Stimulated activated CD8-positive, alpha-beta memory T cell treated with anti-CD3 and anti-CD28 coated beads, Interleukin-12 subunit alpha, Interleukin-12 subunit beta, amount 100 ng/mL, for 1 hour (primary cell): ENCODE data around the gene PLA2G4E.

ENCODE experiments used
- DNase-seq: peaks from one replicate; pipeline ENCODE4 v3.0.0-alpha.2; 2020; ENCODE audit warnings: low read depth

Gene PLA2G4E, protein sequence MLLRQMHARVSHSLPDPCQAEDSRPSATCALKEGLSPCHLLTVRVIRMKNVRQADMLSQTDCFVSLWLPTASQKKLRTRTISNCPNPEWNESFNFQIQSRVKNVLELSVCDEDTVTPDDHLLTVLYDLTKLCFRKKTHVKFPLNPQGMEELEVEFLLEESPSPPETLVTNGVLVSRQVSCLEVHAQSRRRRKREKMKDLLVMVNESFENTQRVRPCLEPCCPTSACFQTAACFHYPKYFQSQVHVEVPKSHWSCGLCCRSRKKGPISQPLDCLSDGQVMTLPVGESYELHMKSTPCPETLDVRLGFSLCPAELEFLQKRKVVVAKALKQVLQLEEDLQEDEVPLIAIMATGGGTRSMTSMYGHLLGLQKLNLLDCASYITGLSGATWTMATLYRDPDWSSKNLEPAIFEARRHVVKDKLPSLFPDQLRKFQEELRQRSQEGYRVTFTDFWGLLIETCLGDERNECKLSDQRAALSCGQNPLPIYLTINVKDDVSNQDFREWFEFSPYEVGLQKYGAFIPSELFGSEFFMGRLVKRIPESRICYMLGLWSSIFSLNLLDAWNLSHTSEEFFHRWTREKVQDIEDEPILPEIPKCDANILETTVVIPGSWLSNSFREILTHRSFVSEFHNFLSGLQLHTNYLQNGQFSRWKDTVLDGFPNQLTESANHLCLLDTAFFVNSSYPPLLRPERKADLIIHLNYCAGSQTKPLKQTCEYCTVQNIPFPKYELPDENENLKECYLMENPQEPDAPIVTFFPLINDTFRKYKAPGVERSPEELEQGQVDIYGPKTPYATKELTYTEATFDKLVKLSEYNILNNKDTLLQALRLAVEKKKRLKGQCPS

DNA sequence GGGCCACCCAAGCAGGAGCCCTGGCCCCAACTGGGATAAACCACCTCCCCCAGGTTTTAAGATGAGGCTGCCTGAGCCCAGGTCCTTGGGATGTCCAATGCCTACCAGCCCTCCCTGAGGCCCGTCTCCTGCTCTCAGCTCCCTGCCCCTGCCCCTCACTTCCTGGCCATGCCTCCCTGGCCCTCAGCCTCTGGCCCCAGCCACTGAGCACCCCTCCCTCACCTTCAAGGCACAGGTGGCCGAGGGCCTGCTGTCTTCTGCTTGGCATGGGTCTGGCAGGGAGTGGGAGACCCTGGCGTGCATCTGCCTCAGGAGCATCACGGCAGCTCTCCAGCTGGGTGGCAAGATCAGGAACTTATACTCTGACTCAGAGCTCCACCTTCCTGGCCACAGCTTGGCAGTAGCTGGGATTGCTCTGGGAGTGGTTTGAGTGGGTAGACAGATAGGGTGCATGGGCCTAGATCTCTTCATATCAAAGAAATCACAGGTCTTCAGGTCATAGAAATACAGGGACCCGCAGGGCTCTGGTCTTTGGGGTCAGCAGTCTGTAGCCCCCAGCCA, at the start of gene PLA2G4E:
PLA2G4E (minus strand) TSS at position 330 of the 561 bp plus-strand sequence; CDS start at position 318, 12 bp downstream.
- no peak for DNase-seq

DNA sequence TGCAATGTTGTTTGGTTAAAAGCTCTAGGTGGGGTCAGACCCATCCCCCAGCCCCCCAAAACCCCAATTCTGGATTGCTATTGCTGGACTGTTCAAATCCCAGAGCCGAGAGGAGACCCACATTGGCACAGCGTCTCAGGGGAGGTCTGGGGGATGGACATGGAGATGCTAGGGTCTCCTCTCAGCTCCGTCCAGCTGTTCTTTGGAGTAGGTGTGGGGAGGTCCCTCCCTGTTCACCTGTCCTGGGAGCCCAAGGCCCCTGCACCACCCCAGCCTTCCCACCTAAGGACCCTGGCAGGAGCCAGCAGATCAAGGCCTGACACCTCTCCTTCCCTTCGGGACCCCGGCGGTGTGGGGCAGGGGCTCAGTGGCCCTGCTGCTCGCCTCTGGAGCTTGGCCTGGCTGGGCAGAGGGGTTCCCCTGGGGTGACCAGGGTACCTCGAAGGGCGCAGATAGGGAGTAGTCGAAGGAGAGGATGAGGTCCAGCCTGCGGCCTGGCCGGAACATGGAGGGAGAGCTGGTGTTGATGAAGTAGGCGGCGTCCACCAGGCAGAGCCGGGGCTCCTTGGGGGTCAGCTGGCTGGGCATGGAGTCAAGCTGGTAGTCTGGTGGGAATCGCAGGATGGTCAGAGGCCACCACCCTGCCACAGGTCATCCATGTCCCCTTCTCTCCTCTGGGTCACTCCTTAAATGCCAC, 49.6 kb upstream of the PLA2G4E start:
- DNase-seq = no peak

DNA sequence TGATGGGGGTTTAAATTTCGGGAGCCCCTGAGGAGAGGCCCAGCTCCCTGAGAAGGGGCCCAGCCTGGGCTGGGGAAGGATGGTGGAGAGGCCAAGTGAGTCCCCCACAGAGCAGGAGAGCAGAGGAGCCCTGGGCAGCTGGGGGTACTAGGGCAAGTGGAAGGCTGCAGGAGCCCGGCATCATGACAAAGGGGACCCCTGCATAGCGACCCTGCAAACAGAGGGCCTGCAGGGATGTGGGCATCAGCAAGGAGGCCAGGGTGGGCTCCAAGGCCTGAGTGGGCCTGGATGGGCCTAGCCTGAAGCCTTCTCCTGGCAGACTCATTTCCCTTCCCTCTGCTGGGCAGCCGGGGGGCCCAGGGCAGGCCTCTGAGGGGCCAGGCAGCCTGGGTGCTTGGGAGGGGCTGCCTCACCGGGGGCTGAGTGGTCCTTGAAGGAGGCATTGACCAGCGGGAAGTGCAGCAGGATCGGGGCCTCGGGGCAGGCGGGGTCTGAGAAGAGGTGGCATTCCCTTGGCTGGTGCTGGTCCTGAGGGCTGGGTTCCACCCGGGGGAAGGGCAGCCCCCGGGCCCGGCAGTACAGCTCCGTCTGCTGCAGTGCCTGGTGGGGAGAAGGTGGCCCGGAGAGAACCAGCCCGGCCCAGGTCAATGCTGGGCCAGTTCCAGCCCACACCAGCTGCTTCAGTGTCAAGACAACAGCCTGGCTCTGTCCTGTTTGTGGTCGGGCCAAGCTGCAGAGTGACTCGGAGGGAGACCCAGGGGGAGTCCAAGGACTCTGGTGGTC, 48.8 kb upstream of the PLA2G4E start:
- no peak for DNase-seq

DNA sequence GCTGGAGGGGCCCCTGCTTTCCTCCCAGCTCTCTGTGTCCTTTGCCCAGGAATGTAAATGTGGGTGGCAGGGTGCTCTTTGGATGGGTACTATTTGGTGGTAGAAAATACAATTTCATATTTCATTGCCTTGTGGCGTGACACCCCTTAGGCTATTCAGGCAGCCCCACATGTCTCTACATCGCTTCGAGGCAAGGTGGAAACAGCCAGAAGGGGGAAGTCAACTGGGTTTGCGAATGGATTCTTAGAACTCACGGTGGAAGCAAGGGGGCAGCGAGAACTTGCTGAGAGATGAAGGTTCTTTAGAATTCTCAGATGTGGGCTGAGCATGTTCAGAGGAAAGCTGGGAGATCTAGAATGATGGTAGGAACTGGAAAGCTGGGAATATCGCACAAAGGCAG, 48.2 kb upstream of the PLA2G4E start:
- DNase-seq = no peak

DNA sequence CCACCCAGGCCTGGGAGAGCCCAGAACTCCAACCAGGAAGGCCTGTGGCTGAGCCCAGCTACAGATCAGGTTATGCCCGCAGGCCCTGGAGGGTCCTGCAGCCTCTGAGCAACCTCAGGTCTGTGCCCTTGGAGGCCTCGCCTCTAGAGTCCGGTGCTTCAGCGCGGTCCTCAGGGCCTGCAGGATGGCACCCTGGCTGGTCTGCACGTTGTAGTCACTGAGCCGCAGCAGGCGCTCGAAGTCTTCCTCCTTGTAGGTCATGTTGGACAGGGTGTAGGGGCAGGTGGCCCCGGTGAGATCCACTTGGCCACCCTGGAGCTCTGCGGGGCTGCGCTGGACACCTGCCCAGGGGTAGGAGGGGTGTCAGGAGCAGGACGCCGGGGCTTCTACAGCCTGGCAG, 47.8 kb upstream of the PLA2G4E start:
- DNase-seq = no peak

DNA sequence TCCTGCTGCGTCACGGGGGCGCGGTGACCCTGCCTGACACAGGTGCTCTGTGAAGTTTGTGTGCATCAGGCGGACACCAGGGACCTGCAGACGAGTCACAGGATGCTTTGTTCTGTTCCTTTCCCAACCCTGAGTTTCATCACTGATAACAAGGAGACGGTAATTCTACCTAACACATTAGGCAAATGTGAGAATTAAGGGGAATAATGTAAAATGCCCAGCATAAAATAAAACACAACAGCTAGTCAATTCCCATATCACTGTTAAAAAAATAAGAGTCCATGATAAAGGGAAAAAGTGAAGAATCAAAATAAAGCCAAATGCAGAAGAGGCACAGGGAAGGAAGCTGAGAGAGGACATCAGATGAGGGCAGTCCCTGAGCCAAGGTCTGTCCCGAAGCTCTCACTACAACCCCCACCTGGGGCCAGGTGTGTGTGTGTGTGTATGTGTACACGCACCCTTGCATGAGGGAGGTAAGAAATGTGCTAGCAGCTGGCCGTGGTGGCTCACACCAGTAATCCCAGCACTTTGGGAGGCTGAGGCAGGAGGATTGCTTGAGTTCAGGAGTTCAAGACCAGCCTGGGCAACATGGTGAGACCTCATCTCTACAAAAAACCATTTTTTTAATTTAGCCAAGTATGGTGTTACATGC, 46.0 kb upstream of the PLA2G4E start:
- DNase-seq = no peak

DNA sequence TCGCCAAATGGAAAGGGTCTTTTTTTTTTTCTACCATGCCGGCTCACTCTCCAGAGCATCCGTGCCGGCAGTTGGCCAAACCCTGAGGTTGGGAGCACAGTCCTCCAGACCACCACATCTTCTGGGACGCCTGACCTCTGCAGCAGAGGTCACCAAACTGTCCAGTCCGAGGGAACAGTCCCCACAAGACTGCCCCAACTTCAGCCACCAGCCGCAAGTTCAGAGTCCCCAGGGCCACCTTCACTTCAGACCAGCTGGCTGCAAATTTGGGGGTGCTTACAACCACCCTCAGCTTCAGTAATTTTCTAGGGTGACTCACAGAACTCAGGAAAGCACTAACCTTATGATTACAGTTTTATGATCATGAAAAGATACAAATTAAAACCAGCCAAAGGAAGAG, 44.6 kb upstream of the PLA2G4E start:
- DNase-seq = no peak

DNA sequence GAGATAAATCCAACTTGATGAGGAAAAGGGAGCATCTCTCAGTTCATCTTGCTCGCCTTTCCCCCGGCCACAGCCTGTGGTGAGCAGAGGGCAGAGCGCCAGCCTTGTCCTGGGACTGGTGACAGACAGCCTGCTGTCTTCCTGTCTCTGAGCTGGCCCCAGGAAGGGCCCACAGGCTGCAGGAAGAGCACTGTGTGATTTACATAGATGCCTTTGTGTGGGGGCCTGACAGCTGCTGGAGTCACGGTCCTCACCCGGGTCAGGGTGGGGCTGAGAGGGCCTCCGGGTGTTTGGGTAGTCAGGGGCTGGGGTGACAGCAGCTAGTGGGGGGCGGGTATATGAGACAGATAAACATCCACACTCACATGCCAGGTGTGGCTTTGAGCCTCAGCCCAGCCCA, 44.2 kb upstream of the PLA2G4E start:
- no peak for DNase-seq

DNA sequence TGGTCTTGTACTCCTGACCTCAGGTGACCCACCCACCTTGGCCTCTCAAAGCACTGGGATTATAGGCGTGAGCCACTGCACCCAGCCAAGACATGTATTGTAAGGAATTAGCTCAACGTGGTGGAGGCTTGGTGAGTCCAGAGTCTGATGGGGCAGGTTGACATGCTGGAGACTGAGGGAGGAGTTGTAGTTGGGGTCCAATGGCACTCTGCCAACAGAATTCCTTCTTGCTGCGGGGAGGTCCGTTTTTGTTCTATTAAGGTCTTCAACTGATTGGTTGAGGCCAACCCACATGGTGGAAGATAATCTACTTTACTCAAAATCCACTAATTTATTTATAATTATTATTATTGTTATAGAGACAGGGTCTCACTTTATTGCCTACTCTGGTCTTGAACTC, 43.4 kb upstream of the PLA2G4E start:
- DNase-seq = no peak

DNA sequence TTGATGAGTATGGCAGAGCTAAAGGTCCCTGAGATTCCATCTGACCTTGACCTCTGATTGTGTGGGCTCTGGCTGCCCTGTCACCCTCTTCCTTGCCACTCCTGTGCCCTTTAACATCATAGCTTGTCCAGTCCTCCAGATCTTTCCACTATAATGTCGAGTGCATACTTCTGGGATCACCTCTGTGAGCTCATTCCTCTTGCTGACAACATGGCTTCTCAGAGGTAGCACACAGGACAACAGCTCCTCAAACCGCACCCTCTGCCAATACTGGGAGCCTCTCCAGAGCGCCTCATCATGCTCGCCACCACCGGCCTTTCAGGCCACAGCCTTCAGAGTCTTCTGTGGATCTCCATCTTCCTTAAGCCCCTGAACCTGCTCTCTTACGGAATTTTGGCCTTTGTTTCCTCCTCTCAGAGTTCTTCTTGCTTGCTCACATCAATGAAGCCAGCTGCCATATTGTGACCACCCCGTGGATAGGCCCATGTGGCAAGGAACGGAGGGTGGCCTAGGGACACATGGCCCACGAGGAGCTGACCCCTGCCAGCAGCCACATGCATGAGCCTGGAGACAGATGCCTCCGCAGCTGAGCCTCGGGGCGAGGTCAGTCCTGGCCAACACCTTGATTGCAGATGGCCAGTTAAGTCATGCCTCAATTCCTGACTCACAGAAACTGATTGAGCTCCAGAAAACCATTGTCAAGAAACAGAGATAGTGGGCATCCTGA, 42.4 kb upstream of the PLA2G4E start:
- DNase-seq = no peak

DNA sequence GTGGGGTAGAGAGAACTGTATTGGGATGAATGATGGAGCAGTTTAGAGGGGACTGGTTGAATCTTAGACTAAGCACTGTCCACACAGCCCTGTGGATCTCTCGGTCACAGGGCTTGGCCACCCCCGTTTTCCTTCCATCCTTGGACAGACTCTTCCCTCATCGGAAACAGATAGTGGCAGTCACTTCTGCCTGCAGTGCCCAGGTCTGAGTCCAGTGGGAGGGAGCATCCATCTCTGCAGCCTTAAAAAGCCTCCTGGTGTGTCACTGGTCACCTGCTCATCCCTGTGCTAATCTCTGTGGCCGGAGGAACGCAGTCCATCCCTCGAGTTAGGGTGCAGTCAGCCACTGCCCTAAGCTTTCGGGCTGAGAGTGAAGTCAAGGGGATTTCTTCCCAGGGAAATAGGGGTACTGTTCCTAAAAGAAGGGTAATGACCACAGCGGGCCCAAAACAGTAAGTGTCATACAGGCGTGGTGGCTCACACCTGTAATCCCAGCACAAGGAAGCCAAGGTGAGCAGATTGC, 41.5 kb upstream of the PLA2G4E start:
- no peak for DNase-seq

DNA sequence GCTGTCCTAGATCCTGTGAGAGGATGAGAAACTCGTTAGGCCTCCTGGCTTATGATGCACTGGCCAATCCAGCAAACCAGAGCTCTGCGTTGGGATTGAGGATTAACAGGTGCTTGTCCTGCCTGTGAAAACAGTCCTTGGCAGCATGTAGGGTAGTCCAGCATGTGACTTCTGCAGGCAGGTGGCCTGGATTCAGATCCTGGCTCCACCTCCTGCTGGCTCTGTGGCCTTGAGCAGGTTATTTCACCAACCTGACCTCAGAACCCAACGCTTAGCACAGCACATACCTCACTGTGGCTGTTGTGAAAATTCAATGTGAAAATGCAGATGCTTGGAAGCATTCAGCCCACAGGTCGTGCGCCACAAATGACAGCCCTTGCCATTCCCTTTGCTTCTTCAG, 40.0 kb upstream of the PLA2G4E start:
- no peak for DNase-seq

DNA sequence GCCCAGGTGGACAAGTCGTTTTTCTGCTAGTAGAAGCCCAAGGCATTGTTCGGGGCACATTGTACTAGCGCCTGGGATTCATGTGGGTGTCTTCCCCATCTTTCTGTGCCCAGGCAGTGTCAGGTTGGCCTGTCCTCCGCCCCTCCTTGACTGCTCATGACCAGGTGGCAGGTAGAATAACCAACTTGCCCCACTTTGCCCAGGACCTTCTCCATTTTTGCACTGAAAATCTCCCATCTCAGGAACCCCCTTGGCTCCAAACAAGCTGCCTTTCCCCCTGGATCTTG, 39.6 kb upstream of the PLA2G4E start:
- no peak for DNase-seq

DNA sequence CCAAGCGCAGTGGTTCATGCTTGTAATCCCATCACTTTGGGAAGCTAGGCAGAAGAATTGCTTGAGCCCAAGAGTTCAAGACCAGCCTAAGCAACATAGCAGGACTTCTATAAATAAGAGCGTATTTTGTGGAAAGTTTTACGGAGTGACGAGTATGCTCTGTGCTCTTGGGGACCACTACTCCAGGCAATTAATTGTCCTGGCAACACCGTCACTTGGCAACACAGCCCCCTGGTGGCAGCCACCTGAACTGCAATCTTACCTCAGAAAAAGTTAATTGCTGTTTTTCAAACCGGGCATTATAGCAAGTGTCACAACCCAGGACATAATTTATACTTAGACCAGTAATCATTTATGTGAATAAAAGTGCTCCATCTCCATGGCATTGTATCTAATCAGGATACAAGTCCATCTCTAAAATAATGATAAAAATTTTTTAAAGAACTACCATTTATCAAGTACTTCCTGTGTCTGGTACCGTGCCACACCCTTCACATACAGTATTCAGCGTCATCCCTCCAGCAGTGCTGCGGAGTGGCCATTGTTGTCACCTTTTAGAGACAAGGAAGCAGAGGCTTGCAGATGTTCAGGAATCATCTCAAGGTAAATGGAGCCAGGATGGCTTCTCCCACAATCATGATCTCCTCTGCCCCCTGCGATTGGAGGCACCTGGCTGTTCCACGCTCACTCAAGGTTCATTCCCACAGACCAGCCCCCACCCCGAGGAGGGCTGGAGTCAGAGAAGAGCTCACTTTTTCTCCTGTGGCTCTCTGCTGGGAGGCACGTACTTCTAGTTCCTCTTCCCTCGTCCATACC, 39.0 kb upstream of the PLA2G4E start:
- peak; percentile 58 for DNase-seq

DNA sequence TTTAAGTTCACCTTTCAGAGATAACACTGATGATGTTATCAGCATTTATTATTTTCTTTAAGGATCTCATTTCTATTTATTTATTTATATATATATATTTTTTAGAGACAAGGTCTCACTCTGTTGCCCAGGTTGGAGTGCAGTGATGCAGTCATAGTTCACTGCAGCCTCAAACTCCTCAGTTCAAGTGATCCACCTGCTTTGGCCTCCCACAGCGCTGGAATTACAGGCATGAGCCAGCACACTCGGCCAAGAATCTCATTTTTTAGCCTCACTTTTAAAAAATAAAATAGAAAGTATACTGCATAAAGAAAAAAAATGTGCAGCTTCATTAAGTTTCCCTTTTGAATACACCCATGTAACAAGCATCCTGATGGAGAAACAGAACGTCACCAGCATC, 37.9 kb upstream of the PLA2G4E start:
- DNase-seq = no peak

DNA sequence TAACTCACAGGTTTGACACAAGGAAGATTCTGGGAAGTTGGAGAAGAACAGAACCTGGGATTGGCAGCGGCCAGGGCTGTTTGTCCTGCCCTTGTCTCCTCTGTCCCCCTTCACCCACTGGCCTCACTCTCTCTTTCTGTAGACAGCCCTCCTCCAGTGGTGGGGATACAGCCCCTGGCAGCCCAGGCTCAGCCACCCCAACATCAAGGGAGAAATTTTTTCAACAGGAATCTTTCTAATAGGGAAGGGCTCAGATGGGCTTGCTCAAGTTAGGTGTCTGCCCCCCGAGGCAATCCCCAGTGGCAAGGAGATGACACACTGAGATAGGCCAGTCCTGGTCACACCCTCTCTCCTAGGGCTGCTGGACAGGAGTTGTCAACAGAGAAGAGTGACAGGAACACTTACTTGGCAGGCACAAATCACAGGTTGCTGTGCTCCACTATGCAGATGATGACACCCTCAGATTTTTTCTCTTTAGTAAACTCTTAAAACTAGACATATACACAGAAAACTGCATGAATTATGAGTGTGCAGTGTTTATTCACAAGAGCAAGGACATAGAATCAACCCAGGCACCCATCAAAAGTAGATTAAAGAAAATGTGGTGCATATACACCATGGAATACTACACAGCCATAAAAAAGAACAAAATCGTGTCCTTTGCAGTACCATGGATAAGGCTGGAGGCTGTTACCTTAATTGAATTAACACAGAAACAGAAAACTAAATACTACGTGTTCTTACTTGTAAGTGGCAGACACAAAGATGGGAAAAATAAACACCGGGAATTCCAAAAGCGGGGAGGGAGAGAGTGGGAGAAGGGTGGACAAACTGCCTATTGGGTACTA, 37.2 kb upstream of the PLA2G4E start:
- no peak for DNase-seq

DNA sequence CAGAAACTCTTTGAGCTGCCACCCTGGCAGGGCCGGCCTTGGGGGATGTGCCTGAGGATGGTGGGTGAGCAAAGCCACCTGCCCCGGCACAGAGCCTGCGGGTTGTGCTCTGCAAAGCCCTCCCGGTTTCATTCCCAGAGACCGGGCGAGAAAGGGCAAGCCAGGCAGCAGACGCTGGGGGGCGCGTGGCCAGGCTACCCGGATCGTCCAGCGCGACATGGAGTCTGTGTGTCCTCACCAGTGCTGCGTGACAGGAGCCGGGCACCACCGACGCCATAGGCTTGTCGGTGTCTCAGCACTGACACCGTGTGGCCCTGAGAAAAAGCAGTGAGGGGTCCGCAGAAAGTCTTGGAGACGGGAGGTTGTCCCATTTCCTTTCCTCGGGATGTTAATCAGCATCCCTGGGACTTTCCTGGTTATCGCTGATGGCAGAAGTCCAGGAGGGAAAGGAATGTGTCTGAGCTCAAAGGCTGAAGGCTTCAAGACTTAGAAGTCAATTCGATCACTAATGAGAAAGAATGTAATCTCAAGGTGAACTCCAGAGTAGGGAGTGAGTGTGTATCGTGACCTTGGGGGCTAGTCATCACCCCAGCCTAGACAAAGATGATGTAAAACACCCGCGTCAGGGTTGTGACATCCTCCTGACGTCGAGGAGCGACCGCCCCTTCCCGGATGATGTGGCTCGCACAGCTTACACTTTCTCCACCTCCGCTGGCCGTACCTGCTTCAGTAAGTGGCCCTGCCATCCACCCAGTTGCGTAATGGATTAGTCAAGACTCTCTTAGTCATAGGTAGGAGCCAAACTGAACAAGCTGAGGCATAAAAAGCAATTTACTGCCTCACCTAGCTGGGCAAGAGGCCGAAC, 36.3 kb upstream of the PLA2G4E start:
- DNase-seq = no peak

DNA sequence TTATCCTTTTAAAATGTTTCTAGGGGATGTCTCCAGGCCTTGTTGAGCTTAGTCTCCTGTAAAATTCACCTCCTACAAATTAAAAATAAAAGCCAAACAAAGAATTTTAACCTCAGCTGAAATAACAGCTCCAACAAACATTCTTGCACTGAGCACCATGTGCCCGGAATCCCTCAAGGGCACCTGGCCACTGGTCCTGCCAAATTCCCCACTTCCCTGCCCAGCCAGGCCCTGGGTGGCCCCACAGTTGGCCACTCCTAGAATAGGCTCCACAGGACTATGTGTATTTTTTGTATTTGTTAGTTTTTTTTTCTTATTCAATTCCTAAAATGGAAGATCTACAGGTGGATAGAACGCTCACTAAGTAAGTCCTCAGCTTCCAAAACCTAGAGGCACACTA, 33.1 kb upstream of the PLA2G4E start:
- no peak for DNase-seq
